Hepatocyte (in vitro differentiated cells): ENCODE measurements around the gene CORO1C.

Experiments
- EZH2 ChIP-seq: fragments of 200-600 bp; sonication (generic); IDR thresholded peaks from 2 replicates; pipeline ENCODE4 v1.6.1; 2016; ENCODE audit warnings: antibody characterized with exemption, mild to moderate bottlenecking, borderline replicate concordance
- EZH2phosphoT487 ChIP-seq: fragments of 200-600 bp; sonication (generic); IDR thresholded peaks from one replicate; pipeline ENCODE4 v1.6.1; 2018; ENCODE audit warnings: antibody characterized with exemption, mild to moderate bottlenecking, low read depth, moderate library complexity; ENCODE audit not compliant: unreplicated experiment, severe bottlenecking
- TF ChIP-seq, protein P1 (sequence below): fragments of 200-600 bp; sonication (generic); IDR thresholded peaks from 2 replicates; pipeline ENCODE4 v1.5.1; 2016; ENCODE audit warnings: antibody characterized with exemption, mild to moderate bottlenecking; ENCODE audit not compliant: poor library complexity

DNA sequence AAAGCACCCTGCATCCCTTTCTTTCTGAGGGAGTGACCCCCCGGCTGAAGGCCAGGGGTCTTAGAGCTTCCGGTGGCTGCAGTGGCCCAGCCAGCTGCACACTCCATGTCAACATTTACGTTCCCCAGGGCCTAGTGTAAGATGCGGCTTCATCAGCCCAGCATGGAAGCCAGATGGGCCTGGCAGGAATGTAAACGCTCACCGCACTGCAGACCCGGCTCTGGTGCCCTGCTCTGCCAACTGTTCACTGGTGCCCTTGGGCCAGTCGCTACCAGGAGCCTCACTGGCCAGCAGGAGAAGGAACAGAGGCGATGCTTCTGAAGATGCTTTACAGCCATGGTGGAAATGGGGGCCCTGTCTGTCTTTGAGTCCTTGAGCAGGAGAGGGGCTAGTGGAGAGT, 124.8 kb downstream of the CORO1C start:
- TF ChIP-seq, protein P1, sequence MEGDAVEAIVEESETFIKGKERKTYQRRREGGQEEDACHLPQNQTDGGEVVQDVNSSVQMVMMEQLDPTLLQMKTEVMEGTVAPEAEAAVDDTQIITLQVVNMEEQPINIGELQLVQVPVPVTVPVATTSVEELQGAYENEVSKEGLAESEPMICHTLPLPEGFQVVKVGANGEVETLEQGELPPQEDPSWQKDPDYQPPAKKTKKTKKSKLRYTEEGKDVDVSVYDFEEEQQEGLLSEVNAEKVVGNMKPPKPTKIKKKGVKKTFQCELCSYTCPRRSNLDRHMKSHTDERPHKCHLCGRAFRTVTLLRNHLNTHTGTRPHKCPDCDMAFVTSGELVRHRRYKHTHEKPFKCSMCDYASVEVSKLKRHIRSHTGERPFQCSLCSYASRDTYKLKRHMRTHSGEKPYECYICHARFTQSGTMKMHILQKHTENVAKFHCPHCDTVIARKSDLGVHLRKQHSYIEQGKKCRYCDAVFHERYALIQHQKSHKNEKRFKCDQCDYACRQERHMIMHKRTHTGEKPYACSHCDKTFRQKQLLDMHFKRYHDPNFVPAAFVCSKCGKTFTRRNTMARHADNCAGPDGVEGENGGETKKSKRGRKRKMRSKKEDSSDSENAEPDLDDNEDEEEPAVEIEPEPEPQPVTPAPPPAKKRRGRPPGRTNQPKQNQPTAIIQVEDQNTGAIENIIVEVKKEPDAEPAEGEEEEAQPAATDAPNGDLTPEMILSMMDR = no peak
- no peak for TF ChIP-seq EZH2
- no peak for TF ChIP-seq EZH2phosphoT487
